AG09319 (cell line): ENCODE data around the gene COL23A1.

Source experiments
- DNase-seq: peaks from one replicate; pipeline ENCODE4 v3.0.0-alpha.2; 2010; ENCODE audit warnings: low read depth; ENCODE audit errors: extremely low read depth
- CTCF ChIP-seq: IDR thresholded peaks from 2 replicates; pipeline ENCODE4 v1.5.1; 2011; ENCODE audit warnings: low read depth, mild to moderate bottlenecking, inconsistent platforms, low read length, moderate library complexity

The COL23A1 gene

DNA sequence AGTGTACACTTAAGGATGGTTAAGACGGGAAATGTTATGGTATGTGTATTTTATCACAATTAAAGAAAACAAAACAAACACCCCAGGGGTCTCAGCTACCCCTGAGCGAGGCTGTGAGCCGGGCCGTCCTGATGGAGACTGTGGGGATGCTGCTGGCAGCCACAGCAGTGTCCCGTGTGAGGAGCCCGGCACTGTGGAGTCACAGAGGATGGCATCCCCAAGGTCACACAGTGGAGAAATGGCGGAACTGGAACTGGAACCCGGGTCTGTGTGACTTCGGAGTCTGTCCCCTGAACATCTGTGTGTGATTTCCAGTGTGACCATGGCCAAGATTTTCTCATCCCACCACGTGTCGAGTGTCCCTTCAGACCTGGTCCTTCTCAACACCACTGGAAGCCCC lies 276.9 kb downstream of the COL23A1 start:
- no peak for TF ChIP-seq CTCF
- DNase-seq = no peak

DNA sequence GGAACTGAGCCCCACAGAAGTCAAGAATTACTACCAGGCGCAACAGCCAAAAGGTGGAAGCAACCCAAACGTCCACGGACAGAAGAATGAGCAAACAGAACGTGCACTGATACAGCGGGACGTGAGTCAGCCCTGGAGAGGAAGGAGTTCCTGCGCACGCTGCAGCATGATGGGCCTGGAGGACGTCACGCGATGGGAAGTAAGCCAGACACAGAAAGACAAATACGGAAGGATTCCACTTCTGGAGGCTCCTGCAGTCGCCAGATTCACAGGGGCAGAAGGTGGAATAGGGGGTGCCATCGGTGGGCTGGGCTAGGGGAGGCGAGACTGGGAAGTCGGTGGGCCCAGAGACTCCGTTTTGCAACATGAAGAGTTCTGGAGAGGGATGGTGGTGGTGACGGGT lies 277.3 kb downstream of the COL23A1 start:
- no peak for TF ChIP-seq CTCF

DNA sequence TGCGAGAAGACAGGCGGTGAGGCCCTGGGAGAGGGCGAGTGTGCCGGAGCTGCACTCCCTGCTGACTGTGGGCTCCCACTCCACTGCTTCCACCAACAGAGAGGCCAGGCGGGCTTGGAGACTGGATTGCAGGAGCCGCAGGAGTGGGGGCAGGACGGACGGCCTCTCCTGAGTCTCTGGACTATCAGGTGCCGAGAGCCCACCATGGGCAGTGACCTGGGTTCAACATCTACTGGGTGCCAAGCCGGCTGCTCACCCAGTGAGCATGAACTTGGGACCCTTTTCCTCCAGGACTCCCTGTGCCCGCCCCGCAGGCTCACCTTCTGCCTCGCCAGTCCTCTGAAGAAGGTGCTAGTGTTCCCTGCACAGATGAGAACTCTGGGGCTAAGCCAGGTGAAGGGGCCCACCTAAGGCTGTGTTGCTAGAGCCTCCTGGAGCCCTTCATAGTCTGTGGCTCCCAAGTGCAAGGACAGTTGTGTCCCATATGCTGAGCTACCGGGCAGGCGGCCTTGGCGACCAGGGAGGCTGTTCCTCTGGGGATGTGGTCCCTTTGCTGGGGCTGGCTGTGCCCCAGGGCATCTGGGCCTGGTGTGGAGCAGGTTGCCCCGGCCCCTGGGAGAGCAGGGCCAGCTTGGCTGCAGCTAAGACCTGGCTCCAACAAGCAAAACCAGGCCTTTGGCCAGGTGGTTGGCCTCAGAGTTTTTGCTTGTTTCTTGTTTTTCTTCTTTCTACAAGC lies 279.9 kb downstream of the COL23A1 start:
- TF ChIP-seq CTCF = no peak
- no peak for DNase-seq

More for the DNA sequence above, 277.3 kb downstream of the COL23A1 start:
- no peak for DNase-seq

- DNase-seq = no peak
- no peak for TF ChIP-seq CTCF
Observed at GRCh38 chr5:178309271-178310013, 280.8 kb downstream of the COL23A1 start.

DNA sequence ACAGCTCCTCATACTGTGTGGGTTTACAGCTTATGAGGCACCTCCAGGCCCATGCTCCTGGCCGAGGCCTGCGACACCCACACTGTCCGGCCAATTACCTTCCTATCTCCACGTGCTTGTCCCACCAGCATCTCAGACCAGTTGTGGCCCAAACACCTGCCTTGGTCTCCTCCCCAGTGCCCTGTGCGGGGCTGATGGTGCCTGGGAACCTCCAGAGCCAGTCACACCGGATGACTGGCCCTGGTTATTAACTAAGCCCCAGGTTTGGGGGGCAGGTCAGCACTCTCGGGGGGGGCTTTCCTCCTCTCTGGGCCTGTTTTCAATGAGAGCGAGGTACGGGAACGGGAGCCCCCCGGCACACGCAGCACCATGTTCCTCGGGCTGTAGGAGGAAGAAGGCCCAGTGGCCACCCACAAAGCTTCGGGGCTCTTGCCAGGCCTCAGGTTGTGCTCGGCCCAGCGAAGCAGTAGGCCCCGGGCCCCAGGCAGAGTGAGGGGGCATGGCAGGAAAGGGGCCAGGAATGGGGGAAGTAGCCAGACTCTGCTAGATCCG lies 281.6 kb downstream of the COL23A1 start:
- no peak for DNase-seq
- no peak for TF ChIP-seq CTCF

- no peak for DNase-seq
- no peak for TF ChIP-seq CTCF
Observed at GRCh38 chr5:178307267-178308045, 282.7 kb downstream of the COL23A1 start.
